HepG2 (cell line): ENCODE data around the gene TECTB. TPM values are rescaled to one million over a fixed set of nuclear protein-coding genes. Genes with fewer than 3 reads are reported as not detected.

Experiments
- CAMTA2 ChIP-seq: sonication (generic); formaldehyde crosslinking; IDR thresholded peaks from 2 replicates; pipeline ENCODE4 v1.4.0; 2020; ENCODE audit warnings: mild to moderate bottlenecking, missing genetic modification reagents, borderline replicate concordance
- CREB1 ChIP-seq, 2 experiments: fragments of 450-650 bp in 1 of 2; IDR thresholded peaks; 2 replicates each; pipeline ENCODE4 v1.6.1; 2016 to 2017; ENCODE audit warnings: control low read depth in 1 of 2, mild to moderate bottlenecking in 1 of 2, missing compliant biosample characterization in 1 of 2, missing genetic modification characterization in 1 of 2
- FOXM1 ChIP-seq: sonication (generic); formaldehyde crosslinking; IDR thresholded peaks from 2 replicates; pipeline ENCODE4 v1.5.0; 2020; ENCODE audit warnings: missing genetic modification reagents
- FOXO1 ChIP-seq: sonication (generic); formaldehyde crosslinking; IDR thresholded peaks from 2 replicates; pipeline ENCODE4 v1.4.0; 2020; ENCODE audit warnings: missing genetic modification reagents
- GLI4 ChIP-seq: sonication (generic); formaldehyde crosslinking; IDR thresholded peaks from 2 replicates; pipeline ENCODE4 v1.5.1; 2020; ENCODE audit warnings: missing genetic modification reagents, mild to moderate bottlenecking, moderate library complexity, borderline replicate concordance
- HES4 ChIP-seq: sonication (generic); formaldehyde crosslinking; IDR thresholded peaks from 2 replicates; pipeline ENCODE4 v1.9.0; 2021; ENCODE audit warnings: mild to moderate bottlenecking, missing genetic modification reagents, borderline replicate concordance
- HHEX ChIP-seq: IDR thresholded peaks from 2 replicates; pipeline ENCODE4 v1.6.1; 2016; ENCODE audit warnings: control low read depth
- JUNB ChIP-seq: sonication (generic); formaldehyde crosslinking; IDR thresholded peaks from 2 replicates; pipeline ENCODE4 v1.8.0; 2022; ENCODE audit warnings: missing genetic modification reagents, mild to moderate bottlenecking, borderline replicate concordance
- JUND ChIP-seq: sonication (generic); formaldehyde crosslinking; IDR thresholded peaks from 2 replicates; pipeline ENCODE4 v1.8.0; 2022; ENCODE audit warnings: mild to moderate bottlenecking, missing genetic modification reagents
- KDM4B ChIP-seq: sonication (generic); formaldehyde crosslinking; IDR thresholded peaks from 2 replicates; pipeline ENCODE4 v1.4.0; 2020; ENCODE audit warnings: missing genetic modification reagents
- NAIF1 ChIP-seq: sonication (generic); formaldehyde crosslinking; IDR thresholded peaks from 2 replicates; pipeline ENCODE4 v1.5.0; 2020; ENCODE audit warnings: mild to moderate bottlenecking, missing genetic modification reagents, borderline replicate concordance
- NRL ChIP-seq: sonication (generic); formaldehyde crosslinking; IDR thresholded peaks from 2 replicates; pipeline ENCODE4 v1.5.0; 2020; ENCODE audit warnings: missing genetic modification reagents, mild to moderate bottlenecking, moderate library complexity, borderline replicate concordance
- PHB2 ChIP-seq: fragments of 450-650 bp; IDR thresholded peaks from 2 replicates; pipeline ENCODE4 v1.6.1; 2018; ENCODE audit not compliant: partially characterized antibody
- POGZ ChIP-seq: sonication (generic); formaldehyde crosslinking; IDR thresholded peaks from 2 replicates; pipeline ENCODE4 v1.4.0; 2020; ENCODE audit warnings: mild to moderate bottlenecking, missing genetic modification reagents
- PTBP1 ChIP-seq: fragments of 200-400 bp; formaldehyde crosslinking; IDR thresholded peaks from 2 replicates; pipeline ENCODE4 v1.6.1; 2018; ENCODE audit warnings: low read length, low read depth; ENCODE audit not compliant: poor library complexity, severe bottlenecking
- REL ChIP-seq: sonication (generic); formaldehyde crosslinking; conservative IDR thresholded peaks from 2 replicates; pipeline ENCODE4 v1.8.0; 2022; ENCODE audit warnings: mild to moderate bottlenecking, missing genetic modification reagents, moderate library complexity
- SIX4 ChIP-seq: sonication (generic); formaldehyde crosslinking; IDR thresholded peaks from 2 replicates; pipeline ENCODE4 v1.4.0; 2020; ENCODE audit warnings: missing genetic modification reagents
- U2AF2 ChIP-seq: fragments of 200-400 bp; formaldehyde crosslinking; IDR thresholded peaks from 2 replicates; pipeline ENCODE4 v1.6.1; 2017; ENCODE audit warnings: low read depth, mild to moderate bottlenecking, low read length
- WIZ ChIP-seq: sonication (generic); formaldehyde crosslinking; IDR thresholded peaks from 2 replicates; pipeline ENCODE4 v1.5.1; 2020; ENCODE audit warnings: mild to moderate bottlenecking, missing genetic modification reagents
- ZFY ChIP-seq: sonication (generic); formaldehyde crosslinking; IDR thresholded peaks from 2 replicates; pipeline ENCODE4 v1.4.0; 2020; ENCODE audit warnings: missing genetic modification reagents
- ZNF235 ChIP-seq: sonication (generic); formaldehyde crosslinking; IDR thresholded peaks from 2 replicates; pipeline ENCODE4 v1.8.1; 2023; ENCODE audit warnings: mild to moderate bottlenecking, missing genetic modification reagents, borderline replicate concordance
- ZNF331 ChIP-seq: sonication (generic); formaldehyde crosslinking; IDR thresholded peaks from 2 replicates; pipeline ENCODE4 v1.4.0; 2020; ENCODE audit warnings: missing genetic modification reagents
- ZNF781 ChIP-seq: sonication (generic); formaldehyde crosslinking; IDR thresholded peaks from 2 replicates; pipeline ENCODE4 v1.5.1; 2020; ENCODE audit warnings: borderline replicate concordance, mild to moderate bottlenecking, missing genetic modification reagents; ENCODE audit errors: not compliant biosample characterization
- polyA plus RNA-seq, 8 experiments: library from polyadenylated mRNA; depleted of rRNA in 3 of 8; stranded (reverse) in 7 of 8; unstranded in 1 of 8; fragments of >200 nt; fragmentation: Illumina TruSeq in 4 of 8; extraction: Trizol in 4 of 8; gene quantifications; 2 replicates each; pipeline versions ENCODE4 v1.2.1 to v1.2.3, GENCODE V29; 2011 to 2016; ENCODE audit warnings: low read depth in 4 of 8, missing spikeins in 1 of 8, mixed read lengths in 1 of 8; ENCODE audit not compliant: insufficient read depth in 1 of 8
- total RNA-seq, 5 experiments: library from RNA; depleted of rRNA; stranded (reverse); fragments of >200 nt; fragmentation: Illumina TruSeq; extraction: Trizol; gene quantifications; 2 replicates each; pipeline ENCODE4 v1.2.3, GENCODE V29; 2016; ENCODE audit warnings: low read depth in 1 of 5
- TF ChIP-seq, protein P1 (sequence below): sonication (generic); formaldehyde crosslinking; IDR thresholded peaks from 2 replicates; pipeline ENCODE4 v1.5.0; 2020; ENCODE audit warnings: mild to moderate bottlenecking, missing genetic modification reagents, borderline replicate concordance
- TF ChIP-seq, protein P2 (sequence below): sonication (generic); formaldehyde crosslinking; IDR thresholded peaks from 2 replicates; pipeline ENCODE4 v1.4.0; 2020; ENCODE audit warnings: missing genetic modification reagents

TECTB gene
- total and polyA plus RNA-seq, 2 of the 13 experiments (the other 11 are each of a cell fraction or from before 2014, with no cell fraction given) = 0.78 to 1.8 TPM

DNA sequence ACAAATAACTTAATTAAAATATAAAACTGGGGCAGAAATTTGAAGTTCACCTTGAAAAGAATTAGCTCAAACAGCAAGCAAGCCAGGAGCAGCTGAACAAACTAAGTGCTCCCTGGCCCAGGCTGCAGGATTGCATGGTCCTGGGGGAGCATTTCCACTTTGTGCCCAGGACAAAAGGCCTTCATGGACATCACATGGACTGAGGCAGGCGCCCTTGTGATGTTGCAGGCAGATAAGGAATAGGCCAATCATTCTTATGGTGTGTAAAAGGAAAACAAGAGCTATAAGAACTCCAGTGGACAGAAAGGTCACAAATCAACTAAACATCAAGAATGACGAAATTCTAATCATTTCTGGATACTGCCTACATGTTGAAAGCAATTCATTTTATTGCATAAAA is 17.5 kb upstream of the TECTB start (continued):
- TF ChIP-seq JUNB (CRISPR knock-in tag) (no peak), FOXO1 (peak; percentile 78; the same call in 1 of the 2 replicates), U2AF2 (no peak), JUND (CRISPR knock-in tag) (no peak), ZFY (CRISPR knock-in tag) (peak; percentile 70), HHEX (CRISPR knock-in tag) (0 out of 2 replicates have a peak, but pooled peaks have one; percentile 7), GLI4 (CRISPR knock-in tag) (no peak), NRL (CRISPR knock-in tag) (no peak), FOXM1 (no peak), KDM4B (CRISPR knock-in tag) (0 out of 2 replicates have a peak, but pooled peaks have one; percentile 65), REL (CRISPR knock-in tag) (no peak), CAMTA2 (CRISPR knock-in tag) (no peak), PTBP1 (no peak), CREB1 (IDR thresholded peaks at IDR 0.05) (no peak), CREB1 (CRISPR knock-in tag; IDR thresholded peaks at IDR 0.05) (peak; percentile 72), HES4 (no peak), ZNF781 (no peak), ZNF235 (CRISPR knock-in tag) (no peak), PHB2 (no peak), POGZ (CRISPR knock-in tag) (peak; percentile 87), ZNF331 (CRISPR knock-in tag) (peak; percentile 24; the same call in 1 of the 2 replicates), WIZ (CRISPR knock-in tag) (no peak), SIX4 (CRISPR knock-in tag) (no peak; the same call in 1 of the 2 replicates), NAIF1 (CRISPR knock-in tag) (no peak)
- TF ChIP-seq, protein P1, sequence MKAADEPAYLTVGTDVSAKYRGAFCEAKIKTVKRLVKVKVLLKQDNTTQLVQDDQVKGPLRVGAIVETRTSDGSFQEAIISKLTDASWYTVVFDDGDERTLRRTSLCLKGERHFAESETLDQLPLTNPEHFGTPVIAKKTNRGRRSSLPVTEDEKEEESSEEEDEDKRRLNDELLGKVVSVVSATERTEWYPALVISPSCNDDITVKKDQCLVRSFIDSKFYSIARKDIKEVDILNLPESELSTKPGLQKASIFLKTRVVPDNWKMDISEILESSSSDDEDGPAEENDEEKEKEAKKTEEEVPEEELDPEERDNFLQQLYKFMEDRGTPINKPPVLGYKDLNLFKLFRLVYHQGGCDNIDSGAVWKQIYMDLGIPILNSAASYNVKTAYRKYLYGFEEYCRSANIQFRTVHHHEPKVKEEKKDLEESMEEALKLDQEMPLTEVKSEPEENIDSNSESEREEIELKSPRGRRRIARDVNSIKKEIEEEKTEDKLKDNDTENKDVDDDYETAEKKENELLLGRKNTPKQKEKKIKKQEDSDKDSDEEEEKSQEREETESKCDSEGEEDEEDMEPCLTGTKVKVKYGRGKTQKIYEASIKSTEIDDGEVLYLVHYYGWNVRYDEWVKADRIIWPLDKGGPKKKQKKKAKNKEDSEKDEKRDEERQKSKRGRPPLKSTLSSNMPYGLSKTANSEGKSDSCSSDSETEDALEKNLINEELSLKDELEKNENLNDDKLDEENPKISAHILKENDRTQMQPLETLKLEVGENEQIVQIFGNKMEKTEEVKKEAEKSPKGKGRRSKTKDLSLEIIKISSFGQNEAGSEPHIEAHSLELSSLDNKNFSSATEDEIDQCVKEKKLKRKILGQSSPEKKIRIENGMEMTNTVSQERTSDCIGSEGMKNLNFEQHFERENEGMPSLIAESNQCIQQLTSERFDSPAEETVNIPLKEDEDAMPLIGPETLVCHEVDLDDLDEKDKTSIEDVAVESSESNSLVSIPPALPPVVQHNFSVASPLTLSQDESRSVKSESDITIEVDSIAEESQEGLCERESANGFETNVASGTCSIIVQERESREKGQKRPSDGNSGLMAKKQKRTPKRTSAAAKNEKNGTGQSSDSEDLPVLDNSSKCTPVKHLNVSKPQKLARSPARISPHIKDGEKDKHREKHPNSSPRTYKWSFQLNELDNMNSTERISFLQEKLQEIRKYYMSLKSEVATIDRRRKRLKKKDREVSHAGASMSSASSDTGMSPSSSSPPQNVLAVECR (CRISPR knock-in tag) = no peak; the same call in 1 of the 2 replicates
- TF ChIP-seq, protein P2, sequence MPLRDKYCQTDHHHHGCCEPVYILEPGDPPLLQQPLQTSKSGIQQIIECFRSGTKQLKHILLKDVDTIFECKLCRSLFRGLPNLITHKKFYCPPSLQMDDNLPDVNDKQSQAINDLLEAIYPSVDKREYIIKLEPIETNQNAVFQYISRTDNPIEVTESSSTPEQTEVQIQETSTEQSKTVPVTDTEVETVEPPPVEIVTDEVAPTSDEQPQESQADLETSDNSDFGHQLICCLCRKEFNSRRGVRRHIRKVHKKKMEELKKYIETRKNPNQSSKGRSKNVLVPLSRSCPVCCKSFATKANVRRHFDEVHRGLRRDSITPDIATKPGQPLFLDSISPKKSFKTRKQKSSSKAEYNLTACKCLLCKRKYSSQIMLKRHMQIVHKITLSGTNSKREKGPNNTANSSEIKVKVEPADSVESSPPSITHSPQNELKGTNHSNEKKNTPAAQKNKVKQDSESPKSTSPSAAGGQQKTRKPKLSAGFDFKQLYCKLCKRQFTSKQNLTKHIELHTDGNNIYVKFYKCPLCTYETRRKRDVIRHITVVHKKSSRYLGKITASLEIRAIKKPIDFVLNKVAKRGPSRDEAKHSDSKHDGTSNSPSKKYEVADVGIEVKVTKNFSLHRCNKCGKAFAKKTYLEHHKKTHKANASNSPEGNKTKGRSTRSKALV (CRISPR knock-in tag) = no peak
